ENCODE data around the gene SETD7.
"Not testable (repeated sequence)": the region's sequence is repeated elsewhere in the genome, so short reads cannot be mapped to it uniquely, and the experiment has no call there.

SETD7 gene

GRCh38 chr4:139472852-139473251 is 83.2 kb downstream of the SETD7 start:
- TF ChIP-seq POLR2A (IDR thresholded peaks at IDR 0.05; ENCODE audit: low read depth, low read length) = no peak
- no peak for TF ChIP-seq TAF1 (IDR thresholded peaks at IDR 0.05; ENCODE audit: borderline replicate concordance, low read depth, low read length)
- TF ChIP-seq POLR2AphosphoS5 (IDR thresholded peaks at IDR 0.05; ENCODE audit: low read depth, low read length) = no peak
- no peak for FAIRE-seq
- no peak for DNase-seq (ENCODE audit: insufficient read length)

GRCh38 chr4:139470997-139471665 is 84.9 kb downstream of the SETD7 start:
- FAIRE-seq (peak; percentile 14), DNase-seq (ENCODE audit: insufficient read length) (no peak)
- no peak for TF ChIP-seq POLR2A (IDR thresholded peaks at IDR 0.05; ENCODE audit: low read depth, low read length)
- TF ChIP-seq POLR2AphosphoS5 (IDR thresholded peaks at IDR 0.05; ENCODE audit: low read depth, low read length) = no peak
- no peak for TF ChIP-seq TAF1 (IDR thresholded peaks at IDR 0.05; ENCODE audit: borderline replicate concordance, low read depth, low read length)

GRCh38 chr4:139470295-139470694 is 85.7 kb downstream of the SETD7 start:
- no peak for TF ChIP-seq TAF1 (IDR thresholded peaks at IDR 0.05; ENCODE audit: borderline replicate concordance, low read depth, low read length)
- FAIRE-seq (no peak), DNase-seq (ENCODE audit: insufficient read length) (no peak)

DNA sequence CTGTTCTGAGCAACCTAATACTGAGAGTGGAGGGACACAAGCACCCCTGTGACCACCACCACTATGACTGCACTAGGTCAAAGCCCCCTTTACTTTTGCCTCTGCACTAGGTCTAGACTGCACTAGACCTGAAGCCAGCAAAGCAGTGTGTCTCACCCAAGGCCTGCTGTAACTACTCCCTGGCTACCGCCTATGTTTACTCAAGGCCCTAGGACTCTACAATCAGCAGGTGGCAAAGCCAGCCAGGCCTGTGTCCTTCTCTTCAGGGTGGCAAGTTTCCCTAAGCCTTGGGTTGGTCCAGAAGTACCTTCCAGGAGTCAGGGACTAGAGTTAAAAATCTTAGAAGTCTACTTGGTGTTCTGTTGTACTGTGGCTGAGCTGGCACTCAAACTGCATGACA is 86.2 kb downstream of the SETD7 start:
- no peak for DNase-seq (ENCODE audit: insufficient read length)
- no peak for TF ChIP-seq TAF1 (IDR thresholded peaks at IDR 0.05; ENCODE audit: borderline replicate concordance, low read depth, low read length)
- TF ChIP-seq POLR2AphosphoS5 (IDR thresholded peaks at IDR 0.05; ENCODE audit: low read depth, low read length) = no peak
- FAIRE-seq = no peak

DNA sequence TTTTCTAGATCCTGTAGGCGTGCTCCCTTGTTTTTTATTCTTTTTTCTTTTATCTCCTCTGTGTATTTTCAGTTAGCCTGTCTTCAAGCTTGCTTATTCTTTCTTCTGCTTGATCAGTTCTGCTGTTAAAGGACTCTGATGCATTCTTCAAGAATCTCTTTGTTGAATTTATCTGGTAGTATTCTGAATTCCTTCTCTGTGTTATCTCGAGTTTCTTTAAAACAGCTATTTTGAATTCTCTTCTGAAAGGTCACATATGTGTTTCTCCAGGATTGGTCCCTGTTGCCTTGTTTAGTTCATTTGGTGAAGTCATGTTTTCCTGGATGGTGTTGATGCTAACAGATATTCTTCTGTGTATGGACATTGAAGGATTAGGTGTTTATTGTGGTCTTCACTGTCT is 86.8 kb downstream of the SETD7 start:
- TF ChIP-seq POLR2A (IDR thresholded peaks at IDR 0.05; ENCODE audit: low read depth, low read length) (no peak), TAF1 (IDR thresholded peaks at IDR 0.05; ENCODE audit: borderline replicate concordance, low read depth, low read length) (no peak), POLR2AphosphoS5 (IDR thresholded peaks at IDR 0.05; ENCODE audit: low read depth, low read length) (no peak)
- no peak for DNase-seq (ENCODE audit: insufficient read length)
- no peak for FAIRE-seq

DNA sequence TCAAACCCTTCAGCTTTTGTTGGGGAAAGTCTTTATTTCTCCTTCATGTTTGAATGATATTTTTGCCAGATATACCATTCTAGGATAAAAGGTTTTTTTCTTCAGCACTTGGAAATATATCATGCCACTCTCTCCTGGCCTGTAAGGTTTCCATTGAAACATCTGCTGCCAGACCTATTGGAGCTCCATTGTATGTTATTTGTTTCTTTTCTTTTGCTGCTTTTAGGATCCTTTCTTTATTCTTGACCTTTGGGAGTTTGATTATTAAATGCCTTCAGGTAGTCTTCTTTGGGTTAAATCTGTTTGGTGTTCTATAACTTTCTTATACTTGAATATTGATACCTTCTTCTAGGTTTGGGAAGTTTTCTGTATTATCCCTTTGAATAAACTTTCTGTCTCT is 87.3 kb downstream of the SETD7 start:
- DNase-seq (ENCODE audit: insufficient read length); FAIRE-seq: not testable (repeated sequence)

DNA sequence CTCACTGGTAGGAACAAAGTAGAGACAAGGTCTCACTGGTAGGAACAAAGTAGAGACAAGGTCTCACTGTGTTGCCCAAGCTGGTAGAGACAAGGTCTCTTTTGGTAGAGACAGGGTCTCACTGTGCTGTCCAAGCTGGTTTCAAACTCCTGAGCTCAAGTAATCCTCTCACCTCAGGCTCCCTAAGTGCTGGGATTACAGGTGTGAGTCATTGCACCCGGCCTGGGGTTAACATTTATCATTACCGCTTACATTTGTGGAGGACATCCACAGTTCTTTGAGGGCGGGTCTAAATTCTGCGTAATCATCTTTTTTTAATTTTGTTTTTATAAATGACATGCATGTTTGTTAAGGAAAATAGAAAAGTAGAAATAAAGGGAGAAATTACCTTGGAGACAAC is 90.1 kb downstream of the SETD7 start:
- no peak for FAIRE-seq
- no peak for DNase-seq (ENCODE audit: insufficient read length)
- TF ChIP-seq POLR2A (IDR thresholded peaks at IDR 0.05; ENCODE audit: low read depth, low read length) (no peak), POLR2AphosphoS5 (IDR thresholded peaks at IDR 0.05; ENCODE audit: low read depth, low read length) (no peak), TAF1 (IDR thresholded peaks at IDR 0.05; ENCODE audit: borderline replicate concordance, low read depth, low read length) (no peak)

DNA sequence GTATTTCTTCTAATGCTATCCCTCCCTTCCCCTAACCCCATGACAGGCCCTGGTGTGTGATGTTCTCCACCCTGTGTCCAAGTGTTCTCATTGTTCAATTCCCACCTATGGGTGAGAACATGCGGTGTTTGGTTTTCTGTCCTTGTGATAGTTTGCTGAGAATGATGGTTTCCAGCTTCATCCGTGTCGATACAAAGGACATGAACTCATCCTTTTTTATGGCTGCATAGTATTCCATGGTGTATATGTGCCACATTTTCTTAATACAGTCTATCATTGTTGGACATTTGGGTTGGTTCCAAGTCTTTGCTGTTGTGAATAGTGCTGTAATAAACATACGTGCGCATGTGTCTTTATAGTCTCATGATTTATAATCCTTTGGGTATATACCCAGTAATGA is 91.5 kb downstream of the SETD7 start:
- FAIRE-seq; DNase-seq (ENCODE audit: insufficient read length): not testable (repeated sequence)

GRCh38 chr4:139461022-139461628 is 94.9 kb downstream of the SETD7 start:
- DNase-seq (ENCODE audit: insufficient read length) (no peak), FAIRE-seq (no peak)
- TF ChIP-seq POLR2A (IDR thresholded peaks at IDR 0.05; ENCODE audit: low read depth, low read length) = no peak
- TF ChIP-seq POLR2AphosphoS5 (IDR thresholded peaks at IDR 0.05; ENCODE audit: low read depth, low read length) = no peak
- TF ChIP-seq TAF1 (IDR thresholded peaks at IDR 0.05; ENCODE audit: borderline replicate concordance, low read depth, low read length) = no peak

GRCh38 chr4:139460565-139460964 is 95.5 kb downstream of the SETD7 start:
- DNase-seq (ENCODE audit: insufficient read length) (no peak), FAIRE-seq (no peak)
- TF ChIP-seq TAF1 (IDR thresholded peaks at IDR 0.05; ENCODE audit: borderline replicate concordance, low read depth, low read length) = no peak
- no peak for TF ChIP-seq POLR2AphosphoS5 (IDR thresholded peaks at IDR 0.05; ENCODE audit: low read depth, low read length)
- no peak for TF ChIP-seq POLR2A (IDR thresholded peaks at IDR 0.05; ENCODE audit: low read depth, low read length)

DNA sequence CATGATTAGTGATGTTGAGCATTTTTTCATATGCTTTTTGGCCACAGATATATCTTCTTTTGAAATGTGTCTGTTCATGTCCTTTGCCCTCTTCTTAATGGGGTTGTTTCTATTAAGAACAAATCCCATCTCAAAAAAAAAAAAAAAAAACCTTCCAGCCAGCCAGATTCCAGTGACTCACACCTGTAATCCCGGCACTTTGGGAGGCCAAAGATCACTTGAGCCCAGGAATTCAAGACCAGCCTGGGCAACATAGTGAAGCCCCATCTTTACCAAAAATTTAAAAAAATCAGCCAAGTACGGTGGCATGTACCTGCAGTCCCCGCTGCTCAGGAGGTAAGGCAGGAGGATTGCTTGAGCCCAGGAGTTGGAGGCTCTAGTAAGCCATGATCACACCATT is 97.0 kb downstream of the SETD7 start:
- no peak for DNase-seq (ENCODE audit: insufficient read length)
- FAIRE-seq = no peak
- TF ChIP-seq POLR2A (IDR thresholded peaks at IDR 0.05; ENCODE audit: low read depth, low read length) = no peak
- no peak for TF ChIP-seq TAF1 (IDR thresholded peaks at IDR 0.05; ENCODE audit: borderline replicate concordance, low read depth, low read length)
- no peak for TF ChIP-seq POLR2AphosphoS5 (IDR thresholded peaks at IDR 0.05; ENCODE audit: low read depth, low read length)

DNA sequence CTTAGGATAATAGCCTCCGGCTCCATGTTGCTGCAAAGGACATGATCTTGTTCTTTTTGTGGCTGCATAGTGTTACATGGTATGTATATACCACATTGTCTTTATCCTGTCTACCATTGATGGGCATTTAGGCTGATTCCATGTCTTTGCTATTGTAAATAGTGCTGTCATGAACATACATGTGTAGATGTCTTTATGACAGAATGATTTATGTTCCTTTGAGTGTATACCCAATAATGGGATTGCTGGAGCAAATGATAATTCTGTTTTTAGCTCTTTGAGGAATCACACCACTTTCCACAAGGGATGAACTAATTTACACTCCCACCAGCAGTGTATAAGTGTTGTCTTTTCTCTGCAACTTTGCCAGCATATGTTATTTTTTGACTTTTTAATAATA is 97.5 kb downstream of the SETD7 start:
- FAIRE-seq = no peak
- TF ChIP-seq TAF1 (IDR thresholded peaks at IDR 0.05; ENCODE audit: borderline replicate concordance, low read depth, low read length) (no peak), POLR2A (IDR thresholded peaks at IDR 0.05; ENCODE audit: low read depth, low read length) (no peak), POLR2AphosphoS5 (IDR thresholded peaks at IDR 0.05; ENCODE audit: low read depth, low read length) (no peak)

DNA sequence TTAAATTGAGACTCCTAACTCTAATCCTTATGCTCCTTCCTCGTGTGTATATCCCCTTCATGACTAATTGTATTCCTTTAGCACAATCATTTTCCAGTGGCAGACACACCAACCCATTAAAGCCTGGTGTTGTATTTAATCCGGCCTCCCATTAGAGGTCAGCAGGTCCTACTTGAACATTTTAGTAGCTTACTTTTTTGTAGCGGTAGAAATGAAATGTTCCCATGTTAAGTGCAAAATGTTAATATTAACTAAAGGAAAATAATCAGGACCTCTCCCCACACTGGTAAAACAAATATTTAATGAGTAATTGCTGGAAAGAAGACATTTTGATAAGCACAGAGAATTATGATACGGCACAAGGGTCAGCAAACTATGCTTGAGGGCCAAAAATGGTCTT is 98.7 kb downstream of the SETD7 start:
- FAIRE-seq (no peak), DNase-seq (ENCODE audit: insufficient read length) (no peak)
- TF ChIP-seq TAF1 (IDR thresholded peaks at IDR 0.05; ENCODE audit: borderline replicate concordance, low read depth, low read length) (no peak), POLR2A (IDR thresholded peaks at IDR 0.05; ENCODE audit: low read depth, low read length) (no peak), POLR2AphosphoS5 (IDR thresholded peaks at IDR 0.05; ENCODE audit: low read depth, low read length) (no peak)

More for the DNA sequence above, 97.5 kb downstream of the SETD7 start:
- no peak for DNase-seq (ENCODE audit: insufficient read length)
